Activated naive CD4-positive, alpha-beta T cell (primary cell): ENCODE results near the gene CYBC1.
"Not testable (repeated sequence)": the region's sequence is repeated elsewhere in the genome, so short reads cannot be mapped to it uniquely, and the experiment has no call there.

Experiments used
- DNase-seq, 4 experiments: peaks; one replicate each; lab custom pipeline; 2025; lab: John Stamatoyannopoulos, UW

Gene CYBC1

DNA sequence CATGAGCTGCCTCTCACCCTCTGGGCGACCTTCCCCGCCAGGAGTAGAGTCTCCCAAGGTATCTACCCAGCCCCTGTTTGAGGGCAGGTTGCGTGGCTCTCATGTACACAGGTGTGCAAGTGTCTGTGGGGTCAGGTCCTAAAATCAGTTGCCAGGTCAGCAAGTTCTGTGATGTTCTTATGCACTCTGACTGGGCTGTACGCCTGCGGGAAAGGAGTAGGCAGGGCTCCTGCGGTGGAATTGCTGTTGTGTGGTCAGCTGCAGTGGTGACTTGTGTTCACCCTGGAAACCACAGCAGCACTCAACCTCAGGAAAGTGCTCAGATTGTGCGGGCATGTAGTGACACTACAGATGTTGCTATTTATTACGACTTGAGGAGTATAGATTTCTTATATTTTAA, 27.4 kb upstream of the CYBC1 start:
- no peak for DNase-seq

- no peak for DNase-seq
Observed at GRCh38 chr17:82475458-82475857, 24.9 kb upstream of the CYBC1 start.

- DNase-seq, result no peak
Observed at GRCh38 chr17:82474223-82475010, 23.9 kb upstream of the CYBC1 start.

DNA sequence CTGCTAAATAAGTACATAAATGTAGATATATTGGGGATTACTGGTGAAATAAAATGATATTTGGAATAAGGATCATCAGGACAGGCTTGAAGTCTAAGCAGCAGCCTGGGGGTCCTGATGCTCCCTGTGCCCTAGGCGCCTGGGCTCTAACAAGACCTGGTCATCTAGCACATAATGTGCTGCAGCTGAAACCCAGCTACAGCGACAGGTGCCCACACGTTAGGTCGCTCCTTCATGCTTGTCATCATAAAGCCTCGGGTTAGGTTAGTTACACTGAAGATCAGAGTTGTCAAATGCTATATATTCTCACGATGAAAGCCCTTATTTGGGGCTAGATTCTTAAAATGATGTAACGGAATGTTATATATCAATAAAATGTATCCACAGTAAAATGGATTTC, 19.5 kb upstream of the CYBC1 start:
- DNase-seq, result no peak

DNA sequence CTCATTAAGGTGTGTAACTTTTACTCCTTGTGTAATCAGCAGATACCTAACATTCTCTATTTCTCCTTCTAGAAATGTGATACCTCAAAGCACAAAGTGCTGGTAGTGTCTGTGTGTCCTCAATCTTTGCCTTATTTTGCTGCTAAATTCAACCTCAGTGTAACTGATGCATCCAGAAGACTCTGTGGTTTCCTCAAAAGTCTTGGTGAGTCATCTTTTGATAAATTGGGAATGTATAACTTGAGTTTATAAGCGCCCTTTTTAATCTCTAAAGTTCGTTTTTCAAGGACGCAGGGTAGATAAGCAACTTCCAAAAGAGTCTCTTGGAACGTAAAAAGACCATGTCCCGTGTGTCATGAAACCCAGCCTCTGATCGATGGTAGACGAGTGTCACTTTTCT, 18.1 kb upstream of the CYBC1 start:
- no peak for DNase-seq

GRCh38 chr17:82465023-82465603, 14.6 kb upstream of the CYBC1 start:
- no peak for DNase-seq

DNA sequence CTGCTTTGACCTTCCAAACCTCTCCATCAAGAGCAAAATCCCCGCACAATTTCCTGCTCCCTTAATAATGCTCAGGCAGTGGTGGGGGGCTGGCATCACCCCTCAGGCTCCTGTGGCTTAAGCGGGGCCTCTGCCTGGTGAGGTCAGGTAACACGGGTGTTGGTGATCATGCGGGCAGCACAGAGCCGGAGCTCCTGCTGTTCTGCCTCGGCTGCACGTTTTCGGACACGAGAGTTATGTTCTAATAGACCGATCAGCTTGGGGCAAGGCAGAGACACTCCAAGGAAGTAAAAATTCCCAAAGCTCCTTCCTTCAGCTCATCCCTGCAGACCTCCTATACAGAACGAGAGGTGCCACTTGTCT, 14.0 kb upstream of the CYBC1 start:
- DNase-seq, result no peak

DNA sequence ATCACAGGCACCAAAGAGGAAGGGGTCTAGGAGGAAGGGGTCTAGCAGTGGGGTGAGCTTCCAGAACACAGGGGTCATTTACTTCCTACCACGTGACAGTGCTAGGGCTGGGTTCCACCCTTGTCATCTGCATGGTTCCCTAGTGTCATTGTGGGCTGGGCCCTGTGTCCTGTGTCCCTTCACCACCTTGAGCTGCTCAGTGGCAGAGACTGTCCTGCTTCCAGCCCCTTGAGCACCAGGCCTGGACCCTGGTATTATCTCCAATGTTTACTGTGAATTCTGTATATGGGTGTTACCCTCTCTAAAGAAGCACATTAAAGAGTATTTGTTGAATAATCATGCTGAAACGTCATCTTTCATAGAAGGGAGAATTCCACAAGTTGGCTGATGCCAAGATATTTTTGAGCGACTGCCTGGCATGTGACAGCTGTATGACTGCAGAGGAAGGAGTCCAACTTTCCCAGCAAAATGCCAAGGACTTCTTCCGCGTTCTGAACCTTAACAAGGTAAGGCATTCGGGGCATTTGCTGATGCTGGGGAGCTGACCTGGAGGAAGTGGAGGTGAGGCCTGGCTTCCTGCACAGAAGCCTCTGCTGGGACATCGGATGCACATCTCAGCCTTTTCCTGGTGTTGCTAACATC, 13.5 kb upstream of the CYBC1 start:
- DNase-seq, result no peak

DNA sequence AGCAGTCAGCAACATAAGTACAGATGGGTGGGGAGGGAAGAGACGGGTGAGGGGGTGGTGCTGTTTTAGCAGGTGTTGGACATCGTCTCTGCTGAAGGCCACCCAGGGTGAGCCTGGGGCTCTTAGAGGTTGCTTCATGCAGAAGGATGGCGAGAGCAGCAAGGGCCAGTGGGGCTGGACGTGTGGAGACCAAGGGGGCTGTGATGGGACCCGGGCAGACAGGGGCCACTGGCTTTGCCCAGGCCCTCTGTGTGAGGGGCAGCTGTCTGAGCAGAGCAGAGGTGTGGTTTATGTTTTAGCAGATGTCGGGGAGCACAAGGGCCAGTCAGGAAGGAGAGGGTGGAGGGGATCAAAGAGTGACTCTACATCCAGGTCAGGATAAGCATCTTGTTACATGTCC, 12.8 kb upstream of the CYBC1 start:
- DNase-seq, result no peak

DNA sequence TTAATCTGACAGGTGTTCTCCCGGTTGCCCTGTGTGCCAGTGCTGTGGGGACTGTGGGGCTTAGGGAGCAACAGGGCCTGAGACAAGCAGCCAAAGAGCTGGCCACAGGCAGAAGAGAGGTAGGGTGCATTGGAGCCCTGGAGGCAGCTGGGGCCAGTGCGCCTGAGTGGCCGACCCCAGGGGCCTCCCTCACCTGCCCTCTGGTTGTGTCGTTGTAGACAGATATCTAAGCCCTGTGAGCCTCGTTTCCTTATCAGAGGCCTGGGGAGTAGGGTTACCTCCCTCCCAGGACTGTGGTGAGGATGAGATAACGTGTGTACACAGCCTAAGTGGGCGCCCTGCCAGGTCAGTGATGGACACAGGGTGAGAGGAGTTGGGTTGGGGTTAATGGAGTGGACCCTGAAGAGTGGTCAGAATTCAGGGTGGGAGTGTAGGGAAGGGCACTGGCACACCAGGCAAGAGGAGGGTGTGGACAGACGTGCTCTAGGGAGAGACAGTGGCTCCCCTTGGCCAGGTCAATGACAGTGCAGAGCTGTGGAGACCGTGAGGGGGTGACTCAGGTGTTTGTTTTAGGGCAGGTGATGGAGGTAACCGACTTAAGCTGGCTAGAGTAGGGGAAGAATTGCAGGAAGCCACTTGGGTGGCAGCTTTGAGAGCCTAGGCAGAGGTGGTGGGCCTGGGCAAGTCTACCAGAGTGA, 11.4 kb upstream of the CYBC1 start:
- DNase-seq, result no peak

DNA sequence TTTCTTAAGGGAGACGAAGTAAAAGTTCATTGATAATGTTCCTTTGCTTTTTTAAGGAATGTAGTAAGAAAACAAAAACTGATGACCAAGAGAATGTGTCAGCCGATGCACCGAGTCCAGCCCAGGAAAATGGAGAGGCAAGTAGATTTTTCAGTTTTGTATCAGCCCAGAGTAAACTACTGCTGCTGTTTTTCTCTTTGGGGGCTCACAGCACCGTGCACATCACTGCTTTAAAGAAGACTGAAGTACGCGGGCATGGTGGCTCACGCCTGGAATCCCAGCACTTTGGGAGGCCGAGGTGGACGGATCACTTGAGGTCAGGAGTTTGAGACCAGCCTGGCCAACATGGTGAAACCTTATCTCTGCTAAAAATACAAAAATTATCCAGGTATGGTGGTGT, 9.4 kb upstream of the CYBC1 start:
- not testable (repeated sequence) for DNase-seq

GRCh38 chr17:82458885-82459424, 8.4 kb upstream of the CYBC1 start:
- no peak for DNase-seq

- DNase-seq, result peak; percentile 85 to 96 (median 93)
Observed at GRCh38 chr17:82458179-82458884, 7.8 kb upstream of the CYBC1 start, which contains the start of gene NARF. Gene NARF, plus strand, starts transcription at chr17:82458741. Its CDS starts 63 bp downstream, at chr17:82458804.

- no peak for DNase-seq
Observed at GRCh38 chr17:82457929-82458178, 7.3 kb upstream of the CYBC1 start.

GRCh38 chr17:82457073-82457928, 6.7 kb upstream of the CYBC1 start:
- no peak for DNase-seq

GRCh38 chr17:82453706-82454105, 3.2 kb upstream of the CYBC1 start:
- not testable (repeated sequence) for DNase-seq

GRCh38 chr17:82453151-82453550, 2.6 kb upstream of the CYBC1 start:
- DNase-seq, result not testable (repeated sequence)

DNA sequence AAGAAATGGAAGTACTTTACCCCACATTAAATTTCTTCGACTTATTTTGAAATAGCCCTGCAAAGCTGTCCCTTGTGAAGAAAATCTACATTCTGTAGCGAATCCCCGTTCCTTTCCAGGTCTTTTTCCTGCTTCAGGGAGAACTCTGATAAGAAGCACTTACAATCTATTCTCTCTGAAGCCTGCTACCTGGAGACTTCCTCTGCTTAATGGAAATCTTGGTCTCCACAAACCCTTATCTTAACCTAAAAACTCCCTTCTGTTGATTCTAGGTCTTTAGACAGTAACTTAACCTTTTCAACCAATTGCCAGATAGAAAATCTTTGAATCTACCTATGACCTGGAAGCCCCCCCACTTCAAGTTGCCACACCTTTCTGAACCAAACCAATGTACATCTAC, 1.6 kb upstream of the CYBC1 start:
- no peak for DNase-seq

GRCh38 chr17:82449883-82450356, 632 bp downstream of the CYBC1 start:
- DNase-seq, result peak in 2 of 4 experiments; percentile 29 to 46

DNA sequence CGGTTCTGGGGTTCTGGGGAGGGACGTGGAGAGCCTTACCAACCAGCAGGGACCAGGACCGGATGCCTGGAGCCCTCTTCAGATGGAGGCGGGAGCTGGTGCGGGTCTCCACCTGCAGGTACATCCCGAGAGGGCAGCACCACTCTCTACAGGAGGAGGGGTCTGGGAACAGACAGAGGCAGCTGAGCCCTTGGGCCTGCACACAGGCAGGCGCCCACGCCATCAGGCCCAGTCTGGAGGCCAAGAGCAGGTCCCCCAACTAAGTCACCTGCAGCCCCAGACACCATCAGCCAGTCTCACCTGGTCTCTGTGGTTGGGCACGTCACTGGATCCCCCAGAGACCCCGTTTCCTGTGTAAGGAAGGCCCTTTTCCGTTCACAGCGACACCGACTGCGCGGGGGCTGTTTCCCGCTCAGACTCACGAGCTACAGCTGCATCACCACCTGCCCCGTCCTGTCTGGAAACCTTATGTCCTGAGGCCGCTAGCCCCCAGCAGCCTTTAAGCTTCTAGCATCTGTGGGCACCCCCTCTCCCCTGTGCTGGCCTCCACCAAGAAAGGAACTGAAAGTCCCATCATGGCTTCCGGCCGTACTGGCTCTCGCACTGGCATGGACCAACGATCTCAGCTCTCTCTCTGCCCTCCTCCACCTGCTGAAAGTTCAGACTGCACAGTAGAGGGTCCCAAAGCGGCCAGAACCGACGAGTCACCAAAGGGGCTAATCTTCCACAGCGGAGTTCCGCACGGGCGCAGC, 1.2 kb downstream of the CYBC1 start:
- DNase-seq, result peak in 3 of 4 experiments; percentile 42 to 64 (median 58)
